Fibroblast of the aortic adventitia (primary cell): ENCODE measurements around the gene BTG1. TPM values are rescaled to one million over a fixed set of nuclear protein-coding genes. Genes with fewer than 3 reads are reported as not detected.

Experiments used
- DNase-seq: peaks from one replicate; pipeline ENCODE4 v3.0.0-alpha.2; 2010; ENCODE audit warnings: low read depth
- H3K4me3 ChIP-seq: 2 replicates; pipeline ENCODE4 v1.5.1; 2011; ENCODE audit warnings: low read depth, mild to moderate bottlenecking, control low read depth, low read length, moderate library complexity
- total RNA-seq: library from RNA; depleted of rRNA; stranded (reverse); fragments of >200 nt; gene quantifications from 2 replicates; pipeline ENCODE4 v1.2.3, GENCODE V29; 2012; ENCODE audit warnings: low replicate concordance
- TF ChIP-seq, protein P1 (sequence below): IDR thresholded peaks from 2 replicates; pipeline ENCODE4 v1.5.1; 2011; ENCODE audit warnings: mild to moderate bottlenecking, low read length, control low read depth, inconsistent platforms; ENCODE audit not compliant: insufficient read depth

The BTG1 gene
- total RNA-seq, 1 donor = 16.8 TPM

DNA sequence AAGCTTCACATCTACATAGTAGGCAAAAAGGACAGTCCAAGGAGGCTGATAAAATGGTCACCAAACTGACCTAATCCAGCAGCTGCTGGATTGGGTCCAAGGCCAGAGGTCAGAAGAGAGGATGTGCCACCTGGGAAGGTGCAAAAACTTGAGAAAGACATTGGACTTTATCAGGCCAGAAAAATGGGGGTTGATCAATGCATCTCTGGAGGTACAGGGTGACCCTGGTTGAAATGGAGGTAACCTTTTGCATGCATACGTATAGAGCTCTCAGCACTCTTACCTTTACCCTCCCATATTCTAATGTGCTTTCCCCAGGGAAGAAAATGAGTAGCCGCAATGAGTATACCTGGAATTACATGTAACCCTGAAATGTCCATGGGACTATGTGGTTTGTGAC lies 16.0 kb downstream of the BTG1 start:
- TF ChIP-seq, protein P1, sequence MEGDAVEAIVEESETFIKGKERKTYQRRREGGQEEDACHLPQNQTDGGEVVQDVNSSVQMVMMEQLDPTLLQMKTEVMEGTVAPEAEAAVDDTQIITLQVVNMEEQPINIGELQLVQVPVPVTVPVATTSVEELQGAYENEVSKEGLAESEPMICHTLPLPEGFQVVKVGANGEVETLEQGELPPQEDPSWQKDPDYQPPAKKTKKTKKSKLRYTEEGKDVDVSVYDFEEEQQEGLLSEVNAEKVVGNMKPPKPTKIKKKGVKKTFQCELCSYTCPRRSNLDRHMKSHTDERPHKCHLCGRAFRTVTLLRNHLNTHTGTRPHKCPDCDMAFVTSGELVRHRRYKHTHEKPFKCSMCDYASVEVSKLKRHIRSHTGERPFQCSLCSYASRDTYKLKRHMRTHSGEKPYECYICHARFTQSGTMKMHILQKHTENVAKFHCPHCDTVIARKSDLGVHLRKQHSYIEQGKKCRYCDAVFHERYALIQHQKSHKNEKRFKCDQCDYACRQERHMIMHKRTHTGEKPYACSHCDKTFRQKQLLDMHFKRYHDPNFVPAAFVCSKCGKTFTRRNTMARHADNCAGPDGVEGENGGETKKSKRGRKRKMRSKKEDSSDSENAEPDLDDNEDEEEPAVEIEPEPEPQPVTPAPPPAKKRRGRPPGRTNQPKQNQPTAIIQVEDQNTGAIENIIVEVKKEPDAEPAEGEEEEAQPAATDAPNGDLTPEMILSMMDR = no peak
- DNase-seq = no peak
- H3K4me3 ChIP-seq = no peak overlapping the region

DNA sequence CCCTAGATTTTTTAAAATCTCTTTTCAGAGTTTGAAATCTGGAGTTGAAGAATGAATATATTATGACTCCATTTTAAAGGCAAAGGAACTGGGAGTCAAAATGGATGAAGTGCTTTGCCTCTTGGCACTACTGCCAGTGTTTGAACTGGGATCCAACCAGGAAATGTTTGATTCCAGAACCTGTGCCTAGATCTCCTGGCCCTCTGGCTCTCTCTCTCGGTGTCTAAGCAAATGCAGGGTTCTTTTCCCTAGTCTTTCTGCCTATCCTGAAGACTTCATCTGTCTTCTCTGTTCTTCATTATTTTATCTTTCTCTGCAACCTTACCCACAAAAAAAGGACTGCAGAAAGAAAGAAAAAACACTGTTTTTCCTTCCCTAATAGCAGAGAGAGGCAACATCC lies 17.0 kb downstream of the BTG1 start:
- TF ChIP-seq, protein P1 = no peak
- no peak for DNase-seq
- no peak overlapping the region for H3K4me3 ChIP-seq

DNA sequence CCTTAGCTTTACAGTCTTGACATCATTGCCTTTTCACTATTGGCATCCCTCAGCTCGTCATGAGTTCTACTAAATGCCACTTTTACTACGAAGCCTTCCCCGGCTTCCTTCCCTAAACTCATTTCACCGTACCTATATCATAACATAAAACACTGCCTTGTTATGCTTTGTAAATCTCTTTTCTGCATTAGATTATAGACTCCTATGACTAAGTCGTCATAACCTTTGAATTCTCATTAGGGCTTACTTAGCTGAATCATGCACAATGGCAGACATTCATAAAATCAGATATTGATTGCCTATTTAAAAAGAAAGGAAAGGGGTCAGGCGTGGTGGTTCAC lies 21.0 kb downstream of the BTG1 start:
- TF ChIP-seq, protein P1 = no peak
- DNase-seq = no peak
- no peak overlapping the region for H3K4me3 ChIP-seq

DNA sequence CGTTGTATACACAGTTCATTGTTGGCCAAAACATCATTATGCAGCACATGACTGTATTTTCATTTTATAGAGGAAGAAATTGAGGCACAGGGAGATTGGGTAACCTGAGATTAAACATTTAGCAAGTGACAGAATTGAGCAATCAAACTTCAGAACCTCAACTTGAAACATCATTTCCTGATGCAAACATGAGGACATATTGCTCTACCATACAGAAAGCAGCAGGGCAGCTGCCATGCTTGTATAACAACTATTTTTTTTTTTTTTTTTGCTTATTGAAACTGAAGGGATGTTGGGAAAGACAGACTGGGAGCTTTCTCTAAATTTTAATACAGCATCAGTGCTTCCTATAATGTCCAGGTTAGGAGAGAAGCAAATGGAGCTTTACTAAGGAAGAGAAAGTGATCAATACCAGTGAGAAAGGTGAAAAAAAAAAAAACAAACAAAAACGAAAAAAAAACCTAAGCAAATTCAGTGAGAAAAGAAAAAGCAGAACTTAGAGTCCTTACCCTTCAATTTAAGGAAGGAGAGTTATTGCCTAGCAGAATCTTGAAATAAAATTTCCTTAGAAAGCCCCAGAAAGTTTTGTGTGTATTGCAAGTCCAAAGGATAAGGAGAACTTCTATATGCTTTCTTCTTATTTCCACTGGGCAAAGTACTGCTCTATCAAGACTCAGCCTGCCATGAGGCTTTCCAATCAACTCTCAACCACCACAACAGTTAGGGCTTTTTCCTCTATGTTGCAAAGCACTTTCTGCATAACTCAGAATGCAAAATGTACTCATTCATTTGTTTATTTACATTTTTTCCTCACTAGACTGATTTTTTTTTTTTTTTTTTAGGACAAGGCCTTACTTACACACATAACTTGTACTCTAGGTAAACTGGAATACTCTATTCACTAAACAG lies 21.6 kb downstream of the BTG1 start:
- TF ChIP-seq, protein P1 = no peak
- H3K4me3 ChIP-seq = no peak overlapping the region
- DNase-seq = no peak

DNA sequence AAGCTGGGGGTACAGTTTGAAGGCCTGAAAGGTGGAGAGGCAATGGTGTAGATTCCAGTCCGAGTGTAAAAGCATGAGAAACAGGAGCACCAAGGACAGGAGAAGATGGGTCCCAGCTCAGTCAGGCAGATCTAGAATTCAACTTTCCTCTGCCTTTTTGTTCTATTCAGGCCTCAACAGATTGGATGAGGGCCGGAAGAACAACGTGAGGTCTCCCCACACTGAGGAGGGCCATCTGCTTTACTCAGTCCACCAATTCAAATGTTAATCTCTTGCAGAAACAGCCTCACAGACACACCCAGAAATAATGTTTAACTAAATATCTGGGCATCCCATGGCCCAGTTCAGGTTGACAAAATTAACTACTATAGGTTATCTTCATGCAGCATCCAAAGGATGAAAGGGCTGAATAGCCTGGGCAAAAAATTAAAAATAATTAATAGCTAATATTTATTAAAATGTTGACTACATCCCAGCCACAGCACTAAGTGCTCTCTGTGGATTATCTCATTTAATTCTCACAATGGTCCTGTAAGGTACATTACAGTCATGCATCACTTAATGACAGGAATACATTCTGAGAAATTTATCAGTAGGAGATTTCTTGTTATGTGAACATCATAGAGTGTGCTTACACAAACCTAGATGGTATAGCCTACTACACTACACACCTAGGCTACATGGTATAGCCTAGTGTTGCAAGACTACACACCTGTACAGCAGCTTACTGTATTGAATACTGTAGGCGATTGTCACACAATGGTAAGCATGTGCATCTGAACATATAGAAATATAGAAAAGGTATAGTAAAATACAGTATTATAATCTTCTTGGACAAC lies 22.5 kb downstream of the BTG1 start:
- DNase-seq = no peak
- TF ChIP-seq, protein P1 = no peak
- no peak overlapping the region for H3K4me3 ChIP-seq

DNA sequence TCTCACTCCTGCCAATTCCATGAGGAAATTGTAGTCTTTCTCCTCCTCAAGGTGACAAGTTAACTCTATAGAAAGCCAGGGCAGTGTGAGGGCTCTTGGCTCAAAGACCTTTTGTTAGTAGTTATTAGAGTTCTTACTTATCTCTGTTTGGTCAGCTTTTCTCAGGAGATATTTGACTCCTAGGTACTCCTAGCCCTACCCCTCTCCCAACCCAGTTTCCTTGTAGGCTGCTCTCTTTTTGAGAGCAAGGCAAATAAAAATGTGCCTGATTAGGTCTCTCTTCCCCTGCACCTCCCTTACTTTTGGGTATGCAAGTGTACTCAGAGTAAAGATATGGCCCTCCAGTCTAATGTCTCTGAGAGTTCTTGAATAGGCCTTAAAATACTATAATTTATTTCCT lies 23.8 kb downstream of the BTG1 start:
- TF ChIP-seq, protein P1 = no peak
- no peak overlapping the region for H3K4me3 ChIP-seq
- DNase-seq = no peak
